Activated T-helper 2 cell treated with anti-CD3 and anti-CD28 coated beads, Interferon-gamma antibody, Interleukin-2, Interleukin-4, amounts not matched to agents 10 μg/mL and 5 μg/mL and 100 μg/mL, durations not matched to agents 14 hours and 24 hours and 36 hours (primary cell): ENCODE data around the gene SSU72. TPM values are rescaled to one million over a fixed set of nuclear protein-coding genes. Genes with fewer than 3 reads are reported as not detected.

ENCODE experiments used
- DNase-seq: peaks from one replicate; pipeline ENCODE4 v3.0.0; 2021; ENCODE audit warnings: low spot score
- H3K27ac Mint-ChIP-seq: one replicate; pipeline ENCODE4 v1.8.0; 2021; ENCODE audit warnings: mixed read lengths
- H3K27me3 Mint-ChIP-seq: one replicate; pipeline ENCODE4 v1.8.0; 2021; ENCODE audit warnings: low read depth, mixed read lengths
- H3K36me3 Mint-ChIP-seq: one replicate; pipeline ENCODE4 v1.8.0; 2021; ENCODE audit warnings: low read depth, mixed read lengths
- H3K4me1 Mint-ChIP-seq: one replicate; pipeline ENCODE4 v1.8.0; 2021; ENCODE audit warnings: low read depth, mixed read lengths
- H3K4me3 Mint-ChIP-seq: one replicate; pipeline ENCODE4 v1.8.0; 2021; ENCODE audit warnings: low read depth, mild to moderate bottlenecking, moderate library complexity, mixed read lengths
- H3K9me3 Mint-ChIP-seq: one replicate; pipeline ENCODE4 v1.8.0; 2021; ENCODE audit warnings: mixed read lengths
- intact Hi-C: fragments of 100-400 bp; cut with micrococcal nuclease; formaldehyde crosslinking; loops from one replicate; pipeline ENCODE4 v1.15.1; 2023
- total RNA-seq: library from RNA; stranded (reverse); gene quantifications from 2 replicates; pipeline ENCODE4 v1.2.3, GENCODE V29; 2022

SSU72 gene
- 121 and 123 TPM in 2 replicates for total RNA-seq

DNA sequence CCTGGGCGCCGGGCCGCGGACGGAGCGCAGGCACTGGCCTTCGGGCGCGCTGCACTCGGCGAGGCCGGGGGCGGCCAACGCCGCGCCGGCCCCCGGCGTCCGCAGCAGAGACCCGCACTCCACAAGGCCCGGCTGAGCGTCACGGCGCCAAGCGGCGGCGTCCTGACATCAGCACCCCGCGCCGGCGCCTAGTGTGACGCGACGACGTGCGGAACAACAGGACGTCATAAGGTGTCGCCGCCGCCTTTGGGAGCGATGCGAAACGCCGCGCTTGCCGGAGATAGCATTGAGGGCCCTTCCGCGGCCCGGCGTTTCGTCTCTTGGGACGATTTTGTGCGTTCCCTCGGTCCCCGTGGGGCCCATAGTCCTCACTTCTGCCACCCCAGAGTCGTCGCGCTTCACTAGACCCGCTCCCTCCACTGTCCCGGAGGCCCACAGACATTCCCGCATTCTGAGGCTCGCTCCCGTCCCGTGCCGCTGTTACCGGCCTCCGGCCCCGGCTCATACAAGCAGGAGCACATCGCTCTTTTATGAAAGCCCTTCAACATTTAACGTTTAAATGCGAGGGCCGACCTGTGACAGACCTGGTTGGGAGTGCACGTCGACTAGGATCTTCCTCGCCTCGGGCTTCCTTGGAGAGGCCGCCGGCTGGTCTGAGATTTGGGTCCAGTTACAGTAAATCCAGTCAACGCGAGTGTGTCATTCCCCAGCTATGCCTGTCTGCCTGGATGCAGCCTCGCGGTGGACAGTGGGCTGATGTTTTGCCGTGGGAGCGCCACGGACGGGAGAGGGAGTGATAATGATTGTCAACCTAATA is at the start of gene SSU72:
Gene SSU72, minus strand, starts transcription at position 143 of the 817 bp plus-strand sequence. CDS start 306 bp downstream, outside the sequence.
- peak within 1 kb of the TSS; percentile 100 for H3K27ac Mint-ChIP-seq
- peaks cover 20% of the 10 kb centered on the region for H3K4me1 Mint-ChIP-seq
- H3K9me3 Mint-ChIP-seq: no peaks in the 10 kb centered on the region
- H3K4me3 Mint-ChIP-seq: peak within 1 kb of the TSS; percentile 100
- peak; percentile 91 for DNase-seq
- intact Hi-C loops: loop anchor here (1.0 to 2.0 kb wide), 2 partner anchors 40 to 84 kb away; partner anchors contain the start of genes CDK11B and MIB2
- peaks cover 24% of the 10 kb centered on the region for H3K36me3 Mint-ChIP-seq
- H3K27me3 Mint-ChIP-seq: peaks cover 2% of the 10 kb centered on the region

DNA sequence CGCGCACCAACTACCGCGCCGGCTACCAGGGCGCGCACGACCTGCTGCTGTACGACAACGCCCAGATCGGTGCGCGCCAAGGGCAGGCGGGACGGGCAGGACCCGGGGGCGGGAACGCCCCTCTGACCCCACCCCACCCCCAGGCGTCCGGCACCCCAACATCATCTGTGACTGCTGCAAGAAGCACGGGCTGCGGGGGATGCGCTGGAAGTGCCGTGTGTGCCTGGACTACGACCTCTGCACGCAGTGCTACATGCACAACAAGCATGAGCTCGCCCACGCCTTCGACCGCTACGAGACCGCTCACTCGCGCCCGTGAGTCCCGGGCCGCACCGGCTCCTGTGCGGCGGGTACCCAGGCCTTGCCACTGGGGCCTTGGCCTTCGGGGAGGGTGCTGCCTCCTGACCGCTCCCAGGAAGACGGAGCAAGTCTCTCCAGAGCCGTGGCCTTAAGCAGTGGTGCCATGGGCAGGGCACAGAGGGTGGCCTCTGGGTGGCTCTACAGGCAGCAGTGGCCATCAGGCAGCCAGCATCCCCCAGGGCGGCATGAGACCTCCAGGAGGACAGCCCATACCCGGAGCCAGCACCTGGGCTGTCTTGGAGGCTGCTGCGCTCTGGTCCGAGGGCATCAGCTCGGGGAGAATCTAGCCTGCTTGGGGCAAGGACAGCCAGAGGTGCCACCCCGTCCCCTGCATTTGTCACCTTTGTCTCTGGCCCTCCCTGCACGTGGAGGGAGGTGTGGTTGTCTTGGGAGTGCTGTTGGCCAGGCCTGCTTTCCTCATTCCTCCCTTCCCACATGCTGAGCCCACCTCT is 49.2 kb upstream of the SSU72 start:
- no peak for DNase-seq
- Mint-ChIP-seq H3K9me3 (no peaks in the 10 kb centered on the region), H3K27me3 (no peaks in the 10 kb centered on the region), H3K4me3 (no peak overlapping the region), H3K36me3 (no peaks in the 10 kb centered on the region), H3K27ac (no peak overlapping the region), H3K4me1 (no peaks in the 10 kb centered on the region)
- intact Hi-C loops: no loop called here

DNA sequence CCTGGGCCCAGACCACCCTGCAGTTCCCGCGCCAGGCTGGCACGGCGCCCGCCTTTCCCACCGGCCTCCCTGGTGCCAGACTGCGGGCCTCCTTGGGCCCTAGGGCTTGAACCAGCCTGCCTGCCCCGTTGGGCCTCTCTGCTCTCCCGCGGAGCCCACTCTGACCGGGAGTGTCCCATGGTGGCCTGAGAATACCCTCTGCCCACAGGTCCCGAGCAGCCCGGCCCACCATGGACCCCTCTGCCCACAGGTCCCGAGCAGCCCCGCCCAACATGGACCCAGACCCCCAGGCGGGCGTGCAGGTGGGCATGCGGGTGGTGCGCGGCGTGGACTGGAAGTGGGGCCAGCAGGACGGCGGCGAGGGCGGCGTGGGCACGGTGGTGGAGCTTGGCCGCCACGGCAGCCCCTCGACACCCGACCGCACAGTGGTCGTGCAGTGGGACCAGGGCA is 48.5 kb upstream of the SSU72 start:
- H3K27ac Mint-ChIP-seq: no peak overlapping the region

DNA sequence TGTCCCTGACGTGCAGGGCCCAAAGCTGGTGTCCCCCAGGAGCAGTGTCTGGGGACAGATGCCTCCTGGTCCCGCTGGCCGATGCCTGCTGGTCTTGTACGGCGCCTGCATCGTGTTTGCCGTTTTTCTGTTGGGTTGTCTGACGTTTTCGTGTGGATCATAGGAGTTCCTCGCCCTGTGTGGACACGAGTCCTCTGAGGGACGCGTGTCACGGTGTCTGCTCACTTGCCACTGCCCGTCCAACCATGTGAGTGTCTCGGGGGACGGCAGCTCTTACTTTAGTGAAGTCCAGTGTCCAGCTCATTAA is 48.1 kb upstream of the SSU72 start:
- Mint-ChIP-seq H3K27me3 (no peaks in the 10 kb centered on the region), H3K36me3 (peaks cover under 1% of the 10 kb centered on the region), H3K4me3 (no peak overlapping the region), H3K9me3 (no peaks in the 10 kb centered on the region), H3K27ac (no peak overlapping the region), H3K4me1 (no peaks in the 10 kb centered on the region)
- intact Hi-C loops: no loop called here
- no peak for DNase-seq

More for the DNA sequence above, 48.5 kb upstream of the SSU72 start:
- no peaks in the 10 kb centered on the region for H3K9me3 Mint-ChIP-seq
- no peaks in the 10 kb centered on the region for H3K4me1 Mint-ChIP-seq
- no peaks in the 10 kb centered on the region for H3K36me3 Mint-ChIP-seq
- intact Hi-C loops: no loop called here
- H3K4me3 Mint-ChIP-seq: no peak overlapping the region
- DNase-seq: no peak
- no peaks in the 10 kb centered on the region for H3K27me3 Mint-ChIP-seq

DNA sequence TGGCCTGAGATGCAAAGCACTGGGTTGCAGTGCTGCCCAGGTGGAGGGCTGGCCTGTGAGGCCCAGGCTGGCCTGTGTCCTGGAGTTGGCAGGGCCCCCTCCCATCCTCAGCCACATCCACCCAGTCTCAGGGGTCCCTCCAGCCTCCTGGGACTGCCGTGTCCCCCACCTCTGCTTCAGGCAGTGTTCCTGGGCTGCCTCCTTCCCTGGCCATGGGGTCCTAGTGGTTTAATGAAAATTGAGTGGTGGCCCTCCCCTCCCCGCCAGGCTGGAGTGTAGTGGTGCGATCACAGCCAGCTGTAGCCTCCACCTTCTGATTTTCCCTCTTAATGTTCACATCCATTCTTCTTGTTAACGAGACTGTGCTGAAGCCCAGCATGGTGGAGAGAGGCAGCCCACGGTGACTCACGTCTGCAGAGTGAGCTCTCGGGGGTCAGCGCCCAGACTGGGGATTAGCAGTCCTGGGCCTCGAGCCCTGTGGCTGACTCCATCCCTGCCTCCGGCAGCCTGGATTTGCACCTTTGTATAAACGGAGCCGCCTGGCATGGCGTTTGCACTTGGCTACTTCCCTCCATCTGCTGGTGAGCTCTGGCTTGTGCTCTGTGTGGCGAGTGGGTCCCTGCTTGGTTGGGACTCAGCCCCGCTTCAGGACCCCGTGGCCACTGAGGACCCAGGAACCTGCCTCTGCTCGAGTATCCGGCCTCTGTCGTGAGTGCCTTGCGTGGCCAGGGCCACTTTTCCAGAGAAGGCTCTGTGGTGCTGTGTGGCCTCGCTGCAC is 47.5 kb upstream of the SSU72 start:
- no peak overlapping the region for H3K4me3 Mint-ChIP-seq
- intact Hi-C loops: no loop called here
- DNase-seq: no peak
- H3K36me3 Mint-ChIP-seq: peaks cover 3% of the 10 kb centered on the region
- H3K27ac Mint-ChIP-seq: no peak overlapping the region
- H3K4me1 Mint-ChIP-seq: peaks cover 5% of the 10 kb centered on the region
- H3K9me3 Mint-ChIP-seq: no peaks in the 10 kb centered on the region
- no peaks in the 10 kb centered on the region for H3K27me3 Mint-ChIP-seq

DNA sequence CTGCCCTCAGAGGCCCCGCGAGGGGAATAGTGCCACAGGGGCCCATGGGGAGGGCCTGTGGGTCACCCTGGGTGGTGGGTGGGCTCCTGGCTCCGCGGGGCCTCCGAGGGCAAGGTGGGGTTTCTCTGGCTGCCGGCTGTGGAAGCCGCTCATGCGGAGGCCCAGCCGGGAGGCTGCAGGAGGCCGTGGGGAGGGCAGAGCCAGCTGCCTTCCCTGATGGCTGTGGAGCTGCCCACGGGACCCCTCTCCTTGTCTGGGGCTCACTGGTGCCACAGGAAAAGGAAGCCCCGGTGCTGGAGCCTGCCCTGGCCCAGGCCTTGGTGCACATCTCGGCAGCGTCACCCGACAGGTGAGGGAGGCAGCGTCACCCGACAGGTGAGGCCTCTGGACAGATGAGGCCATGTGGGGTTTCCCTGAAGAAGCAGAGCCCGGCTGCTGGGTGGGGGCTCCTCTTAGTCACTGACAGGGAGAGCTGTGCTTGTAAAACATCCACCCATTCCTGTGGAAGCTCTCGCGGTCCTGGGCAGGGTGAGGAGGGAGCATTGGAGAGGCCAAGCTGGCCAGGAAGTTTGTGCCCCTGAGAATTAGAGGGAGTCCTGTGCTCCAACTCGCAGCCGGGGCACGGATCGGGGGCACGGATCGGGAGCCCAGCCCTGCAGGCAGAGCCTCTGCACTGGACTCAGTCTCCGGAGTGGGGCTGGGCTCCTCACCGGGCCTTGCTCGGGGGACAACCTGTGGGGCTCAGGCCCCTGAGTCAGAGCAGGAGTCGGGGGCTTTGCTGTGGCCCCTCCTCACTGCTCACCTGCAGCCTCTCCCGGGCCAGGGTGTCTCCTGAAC is 46.7 kb upstream of the SSU72 start:
- intact Hi-C loops: no loop called here
- no peaks in the 10 kb centered on the region for H3K9me3 Mint-ChIP-seq
- peaks cover 8% of the 10 kb centered on the region for H3K4me1 Mint-ChIP-seq

DNA sequence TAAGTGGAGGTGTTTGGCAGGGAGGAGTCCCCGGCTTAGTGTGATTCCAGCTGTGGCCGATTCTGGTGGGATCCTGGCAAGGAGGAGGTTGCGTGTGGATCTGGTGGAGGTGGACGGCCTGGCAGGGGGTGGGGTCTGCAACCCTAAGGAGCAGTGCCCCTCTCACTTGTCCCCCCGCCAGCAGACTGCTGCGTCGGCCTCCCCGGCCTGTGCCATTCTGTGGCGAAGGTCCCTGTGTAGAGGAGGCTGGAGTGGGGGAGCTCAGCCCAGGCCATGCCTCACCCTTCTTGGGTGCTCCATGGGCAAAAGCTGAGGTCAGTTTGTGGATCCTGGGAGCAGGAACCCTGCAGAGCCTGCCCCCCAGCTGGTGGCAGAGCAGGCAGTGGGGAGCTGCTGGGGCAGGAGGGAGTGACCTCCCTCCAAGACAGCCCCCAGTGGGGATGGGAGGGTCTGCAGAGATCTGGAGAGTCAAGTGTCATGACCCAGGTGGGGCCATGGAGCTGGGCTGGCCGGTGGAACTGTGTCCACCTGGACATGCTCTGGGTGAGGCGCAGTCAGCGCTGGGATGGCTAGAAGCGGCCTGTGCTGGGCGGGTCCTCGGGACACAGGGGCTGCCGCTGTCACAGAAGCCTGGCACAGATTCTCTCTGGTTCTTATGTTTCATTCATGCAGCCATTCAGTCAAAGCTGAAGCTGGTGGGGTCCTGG is 45.9 kb upstream of the SSU72 start:
- no peaks in the 10 kb centered on the region for H3K9me3 Mint-ChIP-seq
- H3K4me3 Mint-ChIP-seq: no peak overlapping the region
- no peak for DNase-seq
- no peaks in the 10 kb centered on the region for H3K27me3 Mint-ChIP-seq
- H3K27ac Mint-ChIP-seq: no peak overlapping the region
- peaks cover 3% of the 10 kb centered on the region for H3K36me3 Mint-ChIP-seq
- intact Hi-C loops: no loop called here
- H3K4me1 Mint-ChIP-seq: peaks cover 8% of the 10 kb centered on the region

More for the DNA sequence above, 46.7 kb upstream of the SSU72 start:
- Mint-ChIP-seq H3K4me3 (no peak overlapping the region), H3K27me3 (no peaks in the 10 kb centered on the region), H3K36me3 (peaks cover 3% of the 10 kb centered on the region), H3K27ac (no peak overlapping the region)
- DNase-seq: no peak

DNA sequence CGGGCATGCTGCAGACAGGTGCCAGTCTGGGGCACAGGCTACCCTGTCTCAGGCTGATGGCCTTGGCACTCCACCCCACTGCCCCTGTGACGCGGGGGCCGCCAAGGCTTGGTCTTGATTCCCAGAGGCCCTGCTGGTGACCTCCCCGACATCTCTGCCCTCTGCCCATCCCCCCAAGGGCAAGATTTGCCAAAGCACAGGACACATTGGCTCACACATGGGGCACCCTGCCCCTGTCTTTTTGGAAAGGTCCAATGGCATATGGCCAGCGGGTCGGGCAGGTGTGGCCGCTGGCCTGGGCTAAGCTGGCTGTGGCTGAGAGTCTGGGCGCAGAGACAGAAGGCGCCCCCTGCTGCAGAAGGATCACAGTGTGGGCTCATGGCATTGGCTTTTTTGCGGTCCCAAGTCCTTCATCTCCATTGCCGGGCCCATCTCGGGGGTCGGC is 45.3 kb upstream of the SSU72 start:
- Mint-ChIP-seq H3K4me3 (no peak overlapping the region), H3K9me3 (no peaks in the 10 kb centered on the region), H3K36me3 (peaks cover 3% of the 10 kb centered on the region), H3K27ac (no peak overlapping the region), H3K4me1 (peaks cover 10% of the 10 kb centered on the region), H3K27me3 (no peaks in the 10 kb centered on the region)
- no peak for DNase-seq
- intact Hi-C loops: no loop called here

DNA sequence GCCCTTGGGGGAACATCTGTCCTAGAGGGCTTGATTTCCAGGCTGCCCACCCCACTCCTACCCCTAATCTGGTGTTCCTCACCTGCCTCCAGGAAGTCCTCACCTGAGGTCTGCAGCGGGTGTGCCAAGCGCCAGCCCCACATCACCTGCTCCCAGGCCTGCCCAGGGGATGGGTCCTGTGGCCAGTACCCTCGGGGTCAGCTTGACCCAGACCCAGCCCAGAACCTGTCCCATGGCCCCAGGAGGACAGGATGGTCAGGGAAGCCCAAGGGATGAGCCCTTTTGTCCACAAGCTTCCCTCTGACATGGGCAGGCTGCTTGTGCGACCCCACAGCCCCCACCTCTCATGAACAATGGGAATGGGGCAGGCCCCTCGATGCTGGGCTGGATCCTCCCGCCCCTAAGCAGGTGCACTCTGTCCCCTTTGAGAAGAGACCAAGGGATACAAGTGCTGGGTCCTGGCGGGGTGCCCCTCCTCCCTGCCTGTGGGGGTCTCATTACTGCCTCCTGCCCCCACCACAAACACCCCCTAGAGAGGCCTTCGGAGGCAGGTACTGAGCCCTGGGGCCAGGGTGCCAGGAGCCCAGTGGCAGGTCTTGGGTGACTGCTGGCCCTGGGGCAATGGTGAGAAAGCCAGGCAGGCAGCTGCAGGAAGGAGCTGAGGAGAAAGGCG is 43.9 kb upstream of the SSU72 start:
- Mint-ChIP-seq H3K9me3 (no peaks in the 10 kb centered on the region), H3K4me1 (peaks cover 24% of the 10 kb centered on the region), H3K27ac (no peak overlapping the region), H3K27me3 (no peaks in the 10 kb centered on the region), H3K36me3 (peaks cover 12% of the 10 kb centered on the region), H3K4me3 (peak overlapping the region; percentile 5)
- intact Hi-C loops: no loop called here
- no peak for DNase-seq

DNA sequence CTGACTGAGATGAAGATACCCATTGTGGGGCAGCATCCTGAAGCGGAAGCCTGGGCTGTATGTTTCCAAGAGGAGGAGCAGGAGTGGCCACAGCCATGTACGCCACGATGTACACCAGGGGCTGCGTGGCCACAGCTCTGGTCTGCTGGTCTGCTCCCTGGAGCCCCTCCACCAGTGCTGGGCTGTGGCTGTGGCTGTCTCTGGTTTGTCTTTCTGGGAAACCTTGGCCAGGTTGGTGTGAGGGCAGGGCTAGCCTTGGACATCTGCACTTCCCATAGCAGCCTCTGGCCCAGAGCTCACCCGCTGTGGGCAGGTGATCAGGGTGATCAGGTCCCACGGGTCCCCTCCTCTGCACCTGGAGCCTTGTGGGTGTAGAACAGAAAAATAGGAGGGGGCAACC is 43.3 kb upstream of the SSU72 start:
- H3K27me3 Mint-ChIP-seq: no peaks in the 10 kb centered on the region
- H3K9me3 Mint-ChIP-seq: no peaks in the 10 kb centered on the region
- peaks cover 25% of the 10 kb centered on the region for H3K4me1 Mint-ChIP-seq
- no peak for DNase-seq
- H3K36me3 Mint-ChIP-seq: peaks cover 13% of the 10 kb centered on the region
- H3K27ac Mint-ChIP-seq: no peak overlapping the region
- H3K4me3 Mint-ChIP-seq: peak overlapping the region; percentile 86
- intact Hi-C loops: no loop called here

DNA sequence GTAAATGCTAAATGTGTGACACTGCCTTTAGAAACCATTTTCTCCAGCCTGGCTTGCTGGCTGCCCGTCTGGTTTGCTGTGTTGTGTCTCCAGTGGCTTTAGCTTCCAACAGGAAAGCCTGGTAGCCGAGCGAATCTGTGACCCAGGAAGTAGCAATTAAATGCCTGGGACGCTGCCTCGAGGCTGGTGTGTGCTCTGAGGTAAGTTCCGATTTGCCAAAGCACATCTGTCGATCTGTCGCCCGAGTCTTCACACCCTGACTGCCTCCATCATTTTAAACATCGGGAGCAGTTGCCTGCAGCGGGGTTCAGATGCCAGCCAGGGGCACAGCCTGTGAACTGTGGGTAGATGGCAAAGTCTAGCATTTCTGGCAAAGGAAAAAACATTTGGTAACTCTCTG is 42.9 kb upstream of the SSU72 start:
- no peaks in the 10 kb centered on the region for H3K27me3 Mint-ChIP-seq
- peaks cover 13% of the 10 kb centered on the region for H3K36me3 Mint-ChIP-seq
- H3K4me3 Mint-ChIP-seq: peak overlapping the region; percentile 86
- no peaks in the 10 kb centered on the region for H3K9me3 Mint-ChIP-seq
- peak overlapping the region; percentile 22 for H3K27ac Mint-ChIP-seq
- no peak for DNase-seq
- H3K4me1 Mint-ChIP-seq: peaks cover 25% of the 10 kb centered on the region
- intact Hi-C loops: no loop called here
